Colonic mucosa (tissue), 4 donors: ENCODE measurements around the gene PRKAG2. TPM values are rescaled to one million over a fixed set of nuclear protein-coding genes. Genes with fewer than 3 reads are reported as not detected.

Experiments used
- DNase-seq: peaks from one replicate; pipeline ENCODE4 v3.0.0-alpha.2; 2020
- H3K27ac ChIP-seq: fragments of 200-600 bp; one replicate; pipeline ENCODE4 v1.8.0; 2021
- H3K27me3 ChIP-seq: fragments of 200-600 bp; one replicate; pipeline ENCODE4 v1.8.0; 2021
- H3K36me3 ChIP-seq: fragments of 200-600 bp; one replicate; pipeline ENCODE4 v1.8.0; 2021
- H3K4me1 ChIP-seq: fragments of 200-600 bp; one replicate; pipeline ENCODE4 v1.8.0; 2021; ENCODE audit warnings: mild to moderate bottlenecking
- H3K4me3 ChIP-seq: fragments of 200-600 bp; one replicate; pipeline ENCODE4 v1.8.0; 2021
- H3K9ac ChIP-seq, 2 donors: one replicate each; pipeline ENCODE4 v1.7.0; 2013; ENCODE audit warnings: control low read depth in 2 of 2, low read depth in 2 of 2, low read length in 2 of 2
- H3K9me3 ChIP-seq: fragments of 200-600 bp; one replicate; pipeline ENCODE4 v1.8.0; 2021
- intact Hi-C: fragments of 100-400 bp; cut with DNase I; formaldehyde crosslinking; loops from one replicate; pipeline ENCODE4 v1.14.1; 2022
- total RNA-seq, 2 donors: library from RNA; stranded (reverse); fragmentation: NEBNext Ultra II Directional in 1 of 2; extraction: Animal tissue kit (Norgen Biotek cat#: 25700) in 1 of 2; gene quantifications; one replicate each; pipeline ENCODE4 v1.2.1, GENCODE V29; 2021
- TF ChIP-seq, protein P1 (sequence below): fragments of 200-600 bp; IDR thresholded peaks from one replicate; pipeline ENCODE4 v1.8.0; 2022; ENCODE audit warnings: antibody characterized with exemption, mild to moderate bottlenecking
- donor health status: healthy.
- donor health status: DM: no; HTN: no; CAD: no.
- donor health status: DM: no; HTN: no; CAD: no.

PRKAG2 gene
- total RNA-seq, 2 donors from 2014 or later: 36.3 to 42.0 TPM

DNA sequence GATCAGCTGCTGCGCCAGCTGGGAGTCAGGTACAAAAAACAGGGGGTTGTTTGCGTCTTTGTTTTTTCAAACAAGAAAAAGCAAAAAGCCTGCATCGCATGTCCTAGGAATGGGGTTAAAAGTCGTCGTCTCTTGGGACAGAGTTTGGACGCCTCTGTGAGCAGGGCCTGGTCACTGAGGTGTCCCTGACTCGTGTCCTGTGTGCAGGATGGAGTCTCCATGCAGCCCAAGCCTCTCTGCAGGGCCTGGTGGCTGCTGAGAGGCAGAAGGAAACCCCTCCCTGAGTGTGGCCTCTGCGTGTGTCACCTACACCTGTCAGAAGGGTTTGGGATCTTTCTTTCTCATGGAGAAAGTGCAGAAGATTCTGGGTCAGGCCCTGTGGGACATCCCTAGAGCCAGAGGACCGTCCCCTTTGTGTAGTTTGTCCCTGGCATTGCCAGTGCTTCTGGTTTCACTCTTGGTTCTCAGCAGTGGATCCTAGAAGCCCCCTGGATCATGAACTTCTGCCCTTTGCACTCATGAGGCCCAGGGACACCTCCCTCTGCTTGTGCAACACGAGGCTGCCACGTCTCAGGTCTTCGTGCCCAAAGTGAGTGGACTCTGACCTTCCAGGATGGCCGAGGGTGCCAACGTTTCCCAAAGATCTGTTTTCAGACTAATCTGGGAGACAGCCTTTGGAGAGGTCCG is 75.0 kb downstream of the PRKAG2 start:
- Histone ChIP-seq H3K9ac (no peak overlapping the region), H3K27ac (no peak overlapping the region), H3K4me1 (peaks cover 6% of the 10 kb centered on the region), H3K27me3 (no peaks in the 10 kb centered on the region), H3K9me3 (no peaks in the 10 kb centered on the region), H3K36me3 (no peaks in the 10 kb centered on the region), H3K4me3 (no peak overlapping the region)
- DNase-seq: peak; percentile 58
- TF ChIP-seq, protein P1, sequence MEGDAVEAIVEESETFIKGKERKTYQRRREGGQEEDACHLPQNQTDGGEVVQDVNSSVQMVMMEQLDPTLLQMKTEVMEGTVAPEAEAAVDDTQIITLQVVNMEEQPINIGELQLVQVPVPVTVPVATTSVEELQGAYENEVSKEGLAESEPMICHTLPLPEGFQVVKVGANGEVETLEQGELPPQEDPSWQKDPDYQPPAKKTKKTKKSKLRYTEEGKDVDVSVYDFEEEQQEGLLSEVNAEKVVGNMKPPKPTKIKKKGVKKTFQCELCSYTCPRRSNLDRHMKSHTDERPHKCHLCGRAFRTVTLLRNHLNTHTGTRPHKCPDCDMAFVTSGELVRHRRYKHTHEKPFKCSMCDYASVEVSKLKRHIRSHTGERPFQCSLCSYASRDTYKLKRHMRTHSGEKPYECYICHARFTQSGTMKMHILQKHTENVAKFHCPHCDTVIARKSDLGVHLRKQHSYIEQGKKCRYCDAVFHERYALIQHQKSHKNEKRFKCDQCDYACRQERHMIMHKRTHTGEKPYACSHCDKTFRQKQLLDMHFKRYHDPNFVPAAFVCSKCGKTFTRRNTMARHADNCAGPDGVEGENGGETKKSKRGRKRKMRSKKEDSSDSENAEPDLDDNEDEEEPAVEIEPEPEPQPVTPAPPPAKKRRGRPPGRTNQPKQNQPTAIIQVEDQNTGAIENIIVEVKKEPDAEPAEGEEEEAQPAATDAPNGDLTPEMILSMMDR: no peak
- intact Hi-C loops: no loop called here

DNA sequence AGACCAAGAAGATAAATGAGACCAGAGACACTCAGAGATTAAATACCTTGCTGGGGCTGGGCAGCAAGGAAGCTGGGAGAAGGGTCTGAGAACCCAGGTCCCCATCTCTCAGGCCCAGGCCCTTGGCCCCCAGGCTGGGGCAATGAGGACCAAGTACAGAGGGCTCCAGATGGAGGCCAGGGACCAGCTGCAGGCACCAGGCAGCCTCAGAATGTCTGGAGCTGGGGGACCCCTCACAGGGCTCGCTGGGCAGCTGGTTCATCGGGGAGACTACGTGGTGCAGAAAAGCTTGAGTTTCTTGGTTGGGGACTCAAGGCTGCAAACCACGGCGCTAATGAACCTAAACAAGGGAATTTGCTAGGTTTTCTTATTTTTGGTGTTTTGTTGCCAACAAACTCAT is 75.6 kb downstream of the PRKAG2 start:
- no peak overlapping the region for H3K9ac ChIP-seq
- DNase-seq: no peak
- TF ChIP-seq, protein P1: no peak

DNA sequence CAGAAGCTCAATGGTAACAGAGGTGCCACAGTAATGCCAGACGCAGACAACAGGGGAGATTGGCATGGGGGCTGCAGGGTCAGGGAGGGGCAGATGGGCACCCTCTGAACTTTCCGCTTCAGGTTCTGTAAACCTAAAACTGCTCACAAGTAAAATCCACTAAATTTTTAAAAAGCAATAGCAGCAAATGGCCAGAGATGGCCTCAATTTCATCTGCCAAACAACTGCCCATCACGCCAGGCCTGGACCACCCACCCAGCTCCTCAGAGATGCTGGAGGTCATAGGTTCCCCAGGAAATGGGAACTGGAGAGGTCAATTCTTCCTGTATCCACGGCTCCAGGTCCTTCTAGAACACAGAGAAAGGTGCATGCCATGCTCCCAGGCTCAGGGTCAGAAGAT is 76.1 kb downstream of the PRKAG2 start:
- Histone ChIP-seq H3K36me3 (no peaks in the 10 kb centered on the region), H3K27me3 (no peaks in the 10 kb centered on the region), H3K9me3 (no peaks in the 10 kb centered on the region), H3K4me1 (peaks cover 6% of the 10 kb centered on the region), H3K27ac (no peak overlapping the region), H3K9ac (no peak overlapping the region), H3K4me3 (no peak overlapping the region)
- TF ChIP-seq, protein P1: no peak
- intact Hi-C loops: no loop called here
- no peak for DNase-seq

More for the DNA sequence above, 75.6 kb downstream of the PRKAG2 start:
- intact Hi-C loops: no loop called here
- H3K9me3 ChIP-seq: no peaks in the 10 kb centered on the region
- H3K36me3 ChIP-seq: no peaks in the 10 kb centered on the region
- peaks cover 6% of the 10 kb centered on the region for H3K4me1 ChIP-seq
- H3K4me3 ChIP-seq: no peak overlapping the region
- H3K27ac ChIP-seq: no peak overlapping the region
- H3K27me3 ChIP-seq: no peaks in the 10 kb centered on the region

DNA sequence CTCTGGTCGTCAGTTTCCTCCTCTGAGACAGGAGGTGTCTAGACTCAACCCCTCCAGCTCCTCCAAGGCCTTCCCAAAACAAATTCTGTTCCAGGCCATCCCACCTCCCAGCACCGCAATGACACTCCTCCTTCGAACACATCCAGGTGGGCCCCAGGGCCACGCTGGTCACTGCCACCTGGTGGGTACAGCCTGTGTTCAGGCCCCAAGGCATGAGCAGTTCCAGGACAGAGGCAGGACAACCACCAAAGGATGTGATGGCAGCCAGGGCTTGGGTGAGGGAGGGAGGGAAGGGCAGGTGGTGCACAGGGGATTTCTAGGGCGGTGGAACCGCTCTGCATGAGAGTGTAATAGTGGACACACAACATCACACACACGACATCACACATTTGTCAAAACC is 76.5 kb downstream of the PRKAG2 start:
- Histone ChIP-seq H3K9me3 (no peaks in the 10 kb centered on the region), H3K4me3 (no peak overlapping the region), H3K27ac (no peak overlapping the region), H3K9ac (no peak overlapping the region), H3K36me3 (no peaks in the 10 kb centered on the region), H3K4me1 (peaks cover 6% of the 10 kb centered on the region), H3K27me3 (no peaks in the 10 kb centered on the region)
- TF ChIP-seq, protein P1: no peak
- intact Hi-C loops: no loop called here
- no peak for DNase-seq

DNA sequence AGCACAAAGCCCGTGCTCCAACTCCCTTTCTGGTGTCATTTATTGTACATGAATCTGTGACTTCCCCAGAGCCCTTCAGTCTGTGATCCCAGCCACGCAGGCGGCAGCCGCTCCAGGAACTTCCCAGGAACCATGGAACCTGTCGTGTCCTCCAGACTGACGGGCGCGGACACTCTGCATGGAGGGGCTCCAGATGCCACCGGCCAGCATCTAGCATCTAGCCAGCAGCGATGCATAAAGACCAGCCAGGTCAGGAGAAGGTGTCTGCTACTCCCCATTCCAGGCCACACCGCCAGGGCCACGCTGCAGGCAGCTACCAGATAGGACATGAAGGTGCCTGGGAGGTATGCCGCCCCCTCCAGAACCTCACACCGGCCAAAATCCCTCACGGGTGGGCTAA is 77.4 kb downstream of the PRKAG2 start:
- no peaks in the 10 kb centered on the region for H3K9me3 ChIP-seq
- H3K27me3 ChIP-seq: no peaks in the 10 kb centered on the region
- intact Hi-C loops: no loop called here
- H3K36me3 ChIP-seq: no peaks in the 10 kb centered on the region
- H3K9ac ChIP-seq: no peak overlapping the region
- H3K27ac ChIP-seq: no peak overlapping the region
- TF ChIP-seq, protein P1: no peak
- no peak for DNase-seq
- peaks cover 6% of the 10 kb centered on the region for H3K4me1 ChIP-seq
- no peak overlapping the region for H3K4me3 ChIP-seq
